DND-41 (cell line): ENCODE results near the gene HRG.
"Not testable (repeated sequence)": the region's sequence is repeated elsewhere in the genome, so short reads cannot be mapped to it uniquely, and the experiment has no call there.

Source experiments
- ATAC-seq: fragments of 200-7000 bp; cut with Tn5 transposase; 3 replicates; pipeline ENCODE4 v1.9.1; 2021; ENCODE audit warnings: low read depth; ENCODE audit not compliant: insufficient read depth
- DNase-seq: peaks from one replicate; pipeline ENCODE4 v3.0.0-alpha.2; 2020
- H2AFZ ChIP-seq: 2 replicates; pipeline ENCODE4 v1.6.0; 2012; ENCODE audit warnings: low read depth, low read length
- H3K27ac ChIP-seq: 2 replicates; pipeline ENCODE4 v1.5.1; 2012; ENCODE audit warnings: low read length, inconsistent platforms
- H3K27me3 ChIP-seq: fragments of 200-600 bp; sonication (generic); 2 replicates; pipeline ENCODE4 v1.6.0; 2012; ENCODE audit warnings: low read length, mild to moderate bottlenecking, inconsistent platforms; ENCODE audit not compliant: insufficient read depth, poor library complexity
- H3K36me3 ChIP-seq: 2 replicates; pipeline ENCODE4 v1.5.1; 2012; ENCODE audit warnings: low read length, inconsistent platforms; ENCODE audit not compliant: insufficient read depth
- H3K4me1 ChIP-seq: 2 replicates; pipeline ENCODE4 v1.5.1; 2012; ENCODE audit warnings: mild to moderate bottlenecking, low read length; ENCODE audit not compliant: insufficient read depth
- H3K4me2 ChIP-seq: 2 replicates; pipeline ENCODE4 v1.6.0; 2012; ENCODE audit warnings: mild to moderate bottlenecking, moderate library complexity, low read length, inconsistent platforms; ENCODE audit not compliant: insufficient read depth
- H3K4me3 ChIP-seq, 2 experiments: fragments of 200-600 bp in 1 of 2; shearing (Covaris generic) in 1 of 2; 2 replicates each; pipeline ENCODE4 v1.5.1; 2012 to 2016; ENCODE audit warnings: inconsistent platforms in 2 of 2, low read length in 2 of 2, mild to moderate bottlenecking in 2 of 2, low read depth in 1 of 2, moderate library complexity in 1 of 2
- H3K79me2 ChIP-seq: 2 replicates; pipeline ENCODE4 v1.6.0; 2012; ENCODE audit warnings: low read length, inconsistent platforms; ENCODE audit not compliant: insufficient read depth
- H3K9ac ChIP-seq: 2 replicates; pipeline ENCODE4 v1.6.0; 2012; ENCODE audit warnings: low read depth, mild to moderate bottlenecking, inconsistent platforms, low read length, moderate library complexity
- H3K9me3 ChIP-seq: 2 replicates; pipeline ENCODE4 v1.5.1; 2012; ENCODE audit warnings: low read length, moderate library complexity, mild to moderate bottlenecking, inconsistent platforms; ENCODE audit not compliant: insufficient read depth, severe bottlenecking
- H4K20me1 ChIP-seq: 2 replicates; pipeline ENCODE4 v1.6.0; 2012; ENCODE audit warnings: low read length; ENCODE audit not compliant: insufficient read depth
- CTCF ChIP-seq: IDR thresholded peaks from 2 replicates; pipeline ENCODE4 v1.5.1; 2012; ENCODE audit warnings: borderline replicate concordance, low read length, moderate library complexity, mild to moderate bottlenecking; ENCODE audit not compliant: poor library complexity, severe bottlenecking; ENCODE audit errors: extremely low read depth
- EZH2 ChIP-seq: IDR thresholded peaks from 3 replicates; pipeline ENCODE4 v1.6.1; 2012; ENCODE audit warnings: borderline replicate concordance, low read depth, mild to moderate bottlenecking, moderate library complexity, low read length, inconsistent platforms; ENCODE audit not compliant: severe bottlenecking

HRG gene

GRCh38 chr3:186687120-186687651 is 21.4 kb downstream of the HRG start:
- Histone ChIP-seq H2AFZ (no peak overlapping the region), H3K9me3 (peaks cover 4% of the 10 kb centered on the region), H3K4me3 (no peak overlapping the region), H3K27ac (no peak overlapping the region), H3K9ac (no peak overlapping the region), H3K4me2 (no peak overlapping the region), H3K4me1 (no peaks in the 10 kb centered on the region), H3K27me3 (peaks cover 3% of the 10 kb centered on the region), H3K36me3 (no peaks in the 10 kb centered on the region), H4K20me1 (no peaks in the 10 kb centered on the region), H3K79me2 (no peaks in the 10 kb centered on the region)
- DNase-seq (no peak), ATAC-seq (no peak)
- TF ChIP-seq EZH2, result no peak
- TF ChIP-seq CTCF, result no peak

DNA sequence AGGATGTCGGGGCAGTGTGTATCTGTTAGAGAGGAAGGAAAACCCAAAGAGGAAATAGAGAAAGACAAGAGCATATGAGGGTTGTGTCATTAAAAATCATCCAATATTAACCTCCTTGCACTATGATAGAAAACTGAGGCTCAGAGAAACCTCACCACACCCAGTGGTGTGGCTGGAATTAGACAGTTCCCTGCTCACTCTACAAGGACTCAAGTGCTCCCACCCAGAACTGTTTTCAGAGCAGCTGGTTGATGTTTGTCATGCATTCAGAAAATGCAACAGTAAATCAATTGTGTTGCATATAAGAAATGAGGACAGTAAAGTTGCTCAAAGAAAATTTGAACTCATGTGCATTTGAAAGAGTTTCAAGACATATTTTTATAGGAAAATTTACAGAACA is 24.5 kb downstream of the HRG start:
- not testable (repeated sequence) for H3K9me3 ChIP-seq, DNase-seq, H3K79me2 ChIP-seq, ATAC-seq, H4K20me1 ChIP-seq, H3K4me1 ChIP-seq, H3K27ac ChIP-seq, H3K9ac ChIP-seq, H3K4me2 ChIP-seq, H3K4me3 ChIP-seq, H2AFZ ChIP-seq, H3K36me3 ChIP-seq, H3K27me3 ChIP-seq

DNA sequence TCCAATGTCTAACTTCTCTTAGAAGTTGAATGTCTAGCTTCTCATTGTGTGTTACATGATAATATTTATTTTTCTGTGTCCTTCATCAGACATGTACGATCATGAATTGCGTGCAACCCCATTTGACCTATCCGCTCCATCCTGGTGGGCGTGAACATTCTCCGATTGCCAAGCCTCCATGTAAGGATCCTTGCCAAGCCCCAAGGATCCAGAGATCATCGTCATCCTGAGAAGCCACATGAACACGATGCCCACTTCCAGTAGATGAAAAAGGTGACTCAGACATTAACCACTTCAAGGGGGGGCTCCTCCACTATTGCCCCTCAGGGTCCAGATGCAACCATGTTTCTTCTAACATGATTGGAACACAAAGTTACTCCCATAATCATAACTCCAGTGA is 25.9 kb downstream of the HRG start:
- Histone ChIP-seq H3K4me2 (no peak overlapping the region), H3K27me3 (peaks cover 3% of the 10 kb centered on the region), H3K9me3 (no peaks in the 10 kb centered on the region), H3K9ac (no peak overlapping the region), H3K4me3 (no peak overlapping the region), H2AFZ (no peak overlapping the region), H3K36me3 (no peaks in the 10 kb centered on the region), H3K27ac (no peak overlapping the region), H3K79me2 (no peaks in the 10 kb centered on the region), H3K4me1 (no peaks in the 10 kb centered on the region), H4K20me1 (no peaks in the 10 kb centered on the region)
- ATAC-seq (no peak), DNase-seq (no peak)
- no peak for TF ChIP-seq EZH2
- TF ChIP-seq CTCF, result no peak

DNA sequence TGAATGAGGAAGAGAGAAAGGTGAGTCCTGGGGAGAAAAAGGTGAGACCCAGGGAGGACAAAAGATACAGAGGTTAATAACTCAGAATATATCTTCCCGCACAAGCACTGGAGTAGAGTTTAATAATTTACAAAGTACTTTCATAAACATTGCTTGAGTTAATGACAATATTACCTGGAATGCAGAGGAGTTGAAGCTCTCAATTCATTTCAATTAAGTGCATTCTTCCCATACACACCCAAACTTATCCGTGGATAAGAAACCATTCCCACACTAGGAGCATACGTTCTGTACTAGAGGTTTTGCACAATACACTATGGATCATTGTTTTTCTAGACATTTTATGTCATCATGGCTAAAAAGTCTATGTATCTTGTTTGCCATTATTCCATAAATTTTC is 28.0 kb downstream of the HRG start:
- Histone ChIP-seq H3K79me2 (no peaks in the 10 kb centered on the region), H3K9me3 (no peaks in the 10 kb centered on the region), H2AFZ (no peak overlapping the region), H4K20me1 (no peaks in the 10 kb centered on the region), H3K27ac (no peak overlapping the region), H3K4me1 (no peaks in the 10 kb centered on the region), H3K36me3 (no peaks in the 10 kb centered on the region), H3K4me2 (no peak overlapping the region), H3K4me3 (no peak overlapping the region), H3K27me3 (peaks cover 9% of the 10 kb centered on the region), H3K9ac (no peak overlapping the region)
- no peak for ATAC-seq
- DNase-seq, result no peak
- TF ChIP-seq CTCF (no peak), EZH2 (no peak)
